ENCODE measurements around the gene RNF111.

DNA sequence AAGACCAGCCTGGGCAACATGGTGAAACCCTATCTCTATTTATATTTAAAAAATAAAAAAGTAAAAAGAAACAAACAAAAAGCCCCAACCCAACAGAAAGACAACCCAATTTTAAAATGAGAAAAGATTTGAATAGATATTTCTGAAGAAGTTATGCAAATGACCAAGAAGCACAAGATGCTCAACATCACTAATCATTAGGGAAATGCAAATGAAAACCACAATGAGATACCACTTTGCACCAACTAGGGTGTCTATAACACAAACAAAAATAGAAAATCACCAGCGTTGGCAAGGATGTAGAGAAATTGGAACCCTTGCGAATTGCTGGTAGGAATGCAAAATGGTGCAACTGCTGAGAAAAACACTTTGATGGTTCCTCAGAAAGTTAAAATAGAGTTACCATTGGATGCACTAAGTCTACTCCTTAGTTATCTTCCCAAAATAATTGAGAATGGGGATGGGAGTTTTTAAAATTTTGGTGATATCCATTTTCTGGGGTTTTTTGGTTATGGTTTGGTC lies 71.7 kb downstream of the RNF111 start:
- TF ChIP-seq CTCF (conservative IDR thresholded peaks at IDR 0.05; ENCODE audit: low read length), result no peak
- no peak for TF ChIP-seq EZH2phosphoT487 (IDR thresholded peaks at IDR 0.05; ENCODE audit: borderline replicate concordance)

Measured in Loucy (cell line).